Activated CD4-positive, alpha-beta memory T cell treated with anti-CD3 and anti-CD28 coated beads for 36 hours (primary cell): Measurements from ENCODE around the gene SMG5. TPM values are rescaled to one million over a fixed set of nuclear protein-coding genes. Genes with fewer than 3 reads are reported as not detected.

ENCODE experiments used
- CTCF ChIA-PET: fragments of 350-600 bp; sonication (Branson Sonifier 250); formaldehyde crosslinking; loops from one replicate; lab custom pipeline; 2021; ENCODE audit warnings: antibody characterized with exemption, inconsistent platforms; lab: Charles Lee
- POLR2A ChIA-PET: fragments of 350-600 bp; sonication (Branson Sonifier 250); formaldehyde crosslinking; loops from one replicate; lab custom pipeline; 2021; ENCODE audit warnings: antibody characterized with exemption; lab: Charles Lee
- DNase-seq: peaks from one replicate; pipeline ENCODE4 v3.0.0-alpha.2; 2020
- H3K27ac Mint-ChIP-seq: one replicate; pipeline ENCODE4 v1.8.0; 2021; ENCODE audit warnings: mixed read lengths
- H3K27me3 Mint-ChIP-seq: one replicate; pipeline ENCODE4 v1.8.0; 2021; ENCODE audit warnings: mixed read lengths
- H3K36me3 Mint-ChIP-seq: one replicate; pipeline ENCODE4 v1.8.0; 2021; ENCODE audit warnings: mixed read lengths
- H3K4me1 Mint-ChIP-seq: one replicate; pipeline ENCODE4 v1.8.0; 2021; ENCODE audit warnings: low read depth, mixed read lengths
- H3K4me3 Mint-ChIP-seq: one replicate; pipeline ENCODE4 v1.8.0; 2021; ENCODE audit warnings: mild to moderate bottlenecking, mixed read lengths
- H3K9me3 Mint-ChIP-seq: one replicate; pipeline ENCODE4 v1.8.0; 2021; ENCODE audit warnings: mixed read lengths
- intact Hi-C: fragments of 100-400 bp; cut with micrococcal nuclease; formaldehyde crosslinking; loops from one replicate; pipeline ENCODE4 v1.15.1; 2023
- total RNA-seq, 2 experiments: library from RNA; stranded (reverse); gene quantifications; one replicate each; pipeline ENCODE4 v1.2.3, GENCODE V29; 2021

Gene SMG5
- total RNA-seq, 2 experiments from 2014 or later, result 65.1 to 68.0 TPM

GRCh38 chr1:156245451-156246232 is 37.0 kb downstream of the SMG5 start:
- H3K4me1 Mint-ChIP-seq, result peaks cover 5% of the 10 kb centered on the region
- no peak overlapping the region for H3K27ac Mint-ChIP-seq
- ChIA-PET POLR2A (interaction anchor here (0.8 to 2.0 kb wide), 8 partner anchors 11 to 88 kb away, joined by 3 to 6 read pairs (median 3); no protein-coding TSS in a partner anchor), CTCF (interaction anchor here (0.9 to 2.0 kb wide), 7 partner anchors 8 to 104 kb away, joined by 3 to 7 read pairs (median 4); no protein-coding TSS in a partner anchor)
- no peaks in the 10 kb centered on the region for H3K27me3 Mint-ChIP-seq
- peak; percentile 54 for DNase-seq
- H3K9me3 Mint-ChIP-seq, result no peaks in the 10 kb centered on the region
- intact Hi-C loops, result no loop called here
- H3K36me3 Mint-ChIP-seq, result peaks cover 7% of the 10 kb centered on the region
- peak overlapping the region; percentile 70 for H3K4me3 Mint-ChIP-seq

GRCh38 chr1:156244712-156245111 is 37.9 kb downstream of the SMG5 start:
- POLR2A ChIA-PET, result interaction anchor here (1.1 kb wide), 1 partner anchor 44 kb away, joined by 3 read pairs; no protein-coding TSS in a partner anchor
- peak overlapping the region; percentile 70 for H3K4me3 Mint-ChIP-seq
- H3K9me3 Mint-ChIP-seq, result no peaks in the 10 kb centered on the region
- H3K27ac Mint-ChIP-seq, result no peak overlapping the region
- CTCF ChIA-PET, result interaction anchor here (1.8 kb wide), 1 partner anchor 18 kb away, joined by 7 read pairs; no protein-coding TSS in a partner anchor
- H3K27me3 Mint-ChIP-seq, result no peaks in the 10 kb centered on the region
- peaks cover 9% of the 10 kb centered on the region for H3K36me3 Mint-ChIP-seq
- intact Hi-C loops, result no loop called here
- DNase-seq, result no peak
- peaks cover 5% of the 10 kb centered on the region for H3K4me1 Mint-ChIP-seq

GRCh38 chr1:156244126-156244525 is 38.5 kb downstream of the SMG5 start:
- Mint-ChIP-seq H3K27ac (no peak overlapping the region), H3K9me3 (no peaks in the 10 kb centered on the region), H3K4me1 (peaks cover 5% of the 10 kb centered on the region), H3K27me3 (no peaks in the 10 kb centered on the region), H3K4me3 (no peak overlapping the region), H3K36me3 (peaks cover 6% of the 10 kb centered on the region)
- DNase-seq, result no peak
- CTCF ChIA-PET, result no interaction called here
- POLR2A ChIA-PET, result interaction anchor here (1.1 kb wide), 1 partner anchor 43 kb away, joined by 3 read pairs; no protein-coding TSS in a partner anchor
- intact Hi-C loops, result no loop called here

GRCh38 chr1:156242738-156243137 is 39.9 kb downstream of the SMG5 start:
- intact Hi-C loops, result no loop called here
- no peaks in the 10 kb centered on the region for H3K9me3 Mint-ChIP-seq
- no peaks in the 10 kb centered on the region for H3K27me3 Mint-ChIP-seq
- H3K36me3 Mint-ChIP-seq, result peaks cover 13% of the 10 kb centered on the region
- H3K4me3 Mint-ChIP-seq, result no peak overlapping the region
- no peak overlapping the region for H3K27ac Mint-ChIP-seq
- POLR2A ChIA-PET, result no interaction called here
- no peak for DNase-seq
- CTCF ChIA-PET, result interaction anchor here (1.0 kb wide), 1 partner anchor 101 kb away, joined by 3 read pairs; no protein-coding TSS in a partner anchor
- peaks cover 8% of the 10 kb centered on the region for H3K4me1 Mint-ChIP-seq

GRCh38 chr1:156241926-156242325 is 40.7 kb downstream of the SMG5 start, which contains the start of gene BGLAP:
Gene BGLAP (plus strand): TSS chr1:156242184. CDS start chr1:156242232, 48 bp downstream.
- H3K4me1 Mint-ChIP-seq, result peaks cover 10% of the 10 kb centered on the region
- intact Hi-C loops, result no loop called here
- peaks cover 17% of the 10 kb centered on the region for H3K36me3 Mint-ChIP-seq
- no peak within 1 kb of the TSS for H3K4me3 Mint-ChIP-seq
- H3K27me3 Mint-ChIP-seq, result no peaks in the 10 kb centered on the region
- no peak for DNase-seq
- ChIA-PET POLR2A (interaction anchor here (1.2 kb wide), 1 partner anchor 41 kb away, joined by 3 read pairs; the partner anchor contains the start of gene SMG5), CTCF (interaction anchor here (0.6 kb wide), 1 partner anchor 17 kb away, joined by 3 read pairs; no protein-coding TSS in a partner anchor)
- H3K27ac Mint-ChIP-seq, result peak within 1 kb of the TSS; percentile 2
- no peaks in the 10 kb centered on the region for H3K9me3 Mint-ChIP-seq

GRCh38 chr1:156241311-156241811 is 41.3 kb downstream of the SMG5 start:
- intact Hi-C loops, result no loop called here
- Mint-ChIP-seq H3K27ac (no peak overlapping the region), H3K4me3 (no peak overlapping the region), H3K36me3 (peaks cover 21% of the 10 kb centered on the region), H3K27me3 (no peaks in the 10 kb centered on the region), H3K4me1 (peaks cover 10% of the 10 kb centered on the region), H3K9me3 (no peaks in the 10 kb centered on the region)
- POLR2A ChIA-PET, result interaction anchor here (1.2 kb wide), 1 partner anchor 42 kb away, joined by 3 read pairs; the partner anchor contains the start of gene SMG5
- no peak for DNase-seq
- CTCF ChIA-PET, result interaction anchor here (0.6 kb wide), 1 partner anchor 16 kb away, joined by 3 read pairs; no protein-coding TSS in a partner anchor

- Mint-ChIP-seq H3K27ac (no peak overlapping the region), H3K4me3 (no peak overlapping the region), H3K27me3 (no peaks in the 10 kb centered on the region), H3K4me1 (peaks cover 5% of the 10 kb centered on the region), H3K9me3 (no peaks in the 10 kb centered on the region), H3K36me3 (peaks cover 30% of the 10 kb centered on the region)
- CTCF ChIA-PET, result interaction anchor here (1.0 to 2.1 kb wide), 2 partner anchors 108 to 148 kb away, joined by 3 to 7 read pairs; no protein-coding TSS in a partner anchor
- intact Hi-C loops, result no loop called here
- POLR2A ChIA-PET, result interaction anchor here (0.8 kb wide), 1 partner anchor 45 kb away, joined by 3 read pairs; the partner anchor contains the start of gene SMG5
- DNase-seq, result no peak
These were observed 44.4 kb downstream of the SMG5 start for GRCh38 chr1:156238248-156238647.

- intact Hi-C loops, result no loop called here
- Mint-ChIP-seq H3K27ac (no peak overlapping the region), H3K4me3 (no peak overlapping the region), H3K36me3 (peaks cover 30% of the 10 kb centered on the region), H3K9me3 (no peaks in the 10 kb centered on the region), H3K27me3 (no peaks in the 10 kb centered on the region), H3K4me1 (peaks cover 5% of the 10 kb centered on the region)
- ChIA-PET CTCF (no interaction called here), POLR2A (interaction anchor here (0.6 kb wide), 1 partner anchor 11 kb away, joined by 3 read pairs; no protein-coding TSS in a partner anchor)
- no peak for DNase-seq
These were observed 46.5 kb downstream of the SMG5 start for GRCh38 chr1:156236164-156236563.

GRCh38 chr1:156233426-156234127 is 49.0 kb downstream of the SMG5 start:
- H3K27ac Mint-ChIP-seq, result no peak overlapping the region

GRCh38 chr1:156232201-156232894 is 50.3 kb downstream of the SMG5 start:
- intact Hi-C loops, result no loop called here
- Mint-ChIP-seq H3K27ac (no peak overlapping the region), H3K27me3 (no peaks in the 10 kb centered on the region), H3K4me3 (no peak overlapping the region), H3K36me3 (peaks cover 31% of the 10 kb centered on the region), H3K4me1 (peaks cover 8% of the 10 kb centered on the region), H3K9me3 (no peaks in the 10 kb centered on the region)
- ChIA-PET CTCF (interaction anchor here (0.5 to 1.0 kb wide), 5 partner anchors 86 to 515 kb away, joined by 3 to 4 read pairs (median 3); no protein-coding TSS in a partner anchor), POLR2A (interaction anchor here (0.8 kb wide), 1 partner anchor 14 kb away, joined by 3 read pairs; no protein-coding TSS in a partner anchor)
- DNase-seq, result no peak

More at GRCh38 chr1:156233426-156234127, 49.0 kb downstream of the SMG5 start:
- POLR2A ChIA-PET, result no interaction called here
- no peak overlapping the region for H3K4me3 Mint-ChIP-seq
- H3K27me3 Mint-ChIP-seq, result no peaks in the 10 kb centered on the region
- peaks cover 6% of the 10 kb centered on the region for H3K4me1 Mint-ChIP-seq
- CTCF ChIA-PET, result interaction anchor here (0.9 to 1.4 kb wide), 2 partner anchors 88 to 92 kb away, joined by 3 to 4 read pairs; no protein-coding TSS in a partner anchor
- H3K36me3 Mint-ChIP-seq, result peaks cover 35% of the 10 kb centered on the region
- DNase-seq, result no peak
- intact Hi-C loops, result no loop called here
- H3K9me3 Mint-ChIP-seq, result no peaks in the 10 kb centered on the region

- ChIA-PET POLR2A (interaction anchor here (1.1 to 2.1 kb wide), 4 partner anchors 8 to 69 kb away, joined by 3 to 6 read pairs (median 3); partner anchors contain the start of gene SMG5), CTCF (no interaction called here)
- Mint-ChIP-seq H3K9me3 (no peaks in the 10 kb centered on the region), H3K4me1 (peaks cover 17% of the 10 kb centered on the region), H3K4me3 (no peak overlapping the region), H3K27me3 (no peaks in the 10 kb centered on the region), H3K27ac (no peak overlapping the region), H3K36me3 (peaks cover 31% of the 10 kb centered on the region)
- no peak for DNase-seq
- intact Hi-C loops, result no loop called here
These were observed 52.2 kb downstream of the SMG5 start for GRCh38 chr1:156230473-156230837.
